ENCODE measurements around the gene SMIM29.

DNA sequence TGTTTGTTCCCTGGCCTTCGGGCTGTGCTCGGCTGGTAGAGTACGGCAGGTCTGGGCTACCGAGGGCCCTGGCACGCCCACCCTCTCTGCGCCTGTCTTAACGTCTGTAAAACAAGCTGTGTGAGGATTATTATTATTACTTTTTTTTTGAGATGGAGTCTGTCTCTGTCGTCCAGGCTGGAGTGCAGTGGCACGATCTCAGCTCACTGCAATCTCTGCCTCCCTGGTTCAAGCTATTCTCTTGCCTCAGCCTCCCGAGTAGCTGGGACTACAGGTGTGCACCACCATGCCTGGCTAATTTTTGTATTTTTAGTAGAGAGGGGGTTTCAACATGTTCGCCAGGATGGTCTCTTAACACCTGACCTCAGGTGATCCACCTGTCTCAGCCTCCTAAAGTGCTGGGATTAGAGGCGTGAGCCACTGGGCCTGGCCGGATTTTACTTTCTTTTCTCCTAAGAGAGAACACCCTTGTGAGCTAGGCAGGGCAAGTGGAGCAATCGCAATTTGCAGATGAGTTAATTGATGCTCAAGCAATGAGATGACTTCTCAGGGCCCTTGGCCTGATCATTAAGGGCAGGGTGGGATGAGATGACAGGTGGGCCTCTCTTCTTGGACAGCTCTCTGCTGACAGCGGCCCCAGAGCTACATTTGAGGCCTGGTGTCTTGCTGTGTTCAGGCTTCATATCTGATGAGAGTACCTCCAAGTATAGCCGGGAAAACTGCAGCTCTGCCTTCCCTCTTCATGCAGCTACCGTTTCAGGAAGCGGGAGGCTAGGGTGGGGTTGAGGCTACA lies 859 bp upstream of the SMIM29 start:
- TF ChIP-seq, protein P1, sequence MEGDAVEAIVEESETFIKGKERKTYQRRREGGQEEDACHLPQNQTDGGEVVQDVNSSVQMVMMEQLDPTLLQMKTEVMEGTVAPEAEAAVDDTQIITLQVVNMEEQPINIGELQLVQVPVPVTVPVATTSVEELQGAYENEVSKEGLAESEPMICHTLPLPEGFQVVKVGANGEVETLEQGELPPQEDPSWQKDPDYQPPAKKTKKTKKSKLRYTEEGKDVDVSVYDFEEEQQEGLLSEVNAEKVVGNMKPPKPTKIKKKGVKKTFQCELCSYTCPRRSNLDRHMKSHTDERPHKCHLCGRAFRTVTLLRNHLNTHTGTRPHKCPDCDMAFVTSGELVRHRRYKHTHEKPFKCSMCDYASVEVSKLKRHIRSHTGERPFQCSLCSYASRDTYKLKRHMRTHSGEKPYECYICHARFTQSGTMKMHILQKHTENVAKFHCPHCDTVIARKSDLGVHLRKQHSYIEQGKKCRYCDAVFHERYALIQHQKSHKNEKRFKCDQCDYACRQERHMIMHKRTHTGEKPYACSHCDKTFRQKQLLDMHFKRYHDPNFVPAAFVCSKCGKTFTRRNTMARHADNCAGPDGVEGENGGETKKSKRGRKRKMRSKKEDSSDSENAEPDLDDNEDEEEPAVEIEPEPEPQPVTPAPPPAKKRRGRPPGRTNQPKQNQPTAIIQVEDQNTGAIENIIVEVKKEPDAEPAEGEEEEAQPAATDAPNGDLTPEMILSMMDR (IDR thresholded peaks at IDR 0.05; ENCODE audit: insufficient read depth, low read depth, low read length): no peak
- TF ChIP-seq EZH2 (IDR thresholded peaks at IDR 0.05; ENCODE audit: insufficient read depth, low read length): no peak
